Measurements from ENCODE around the gene GDI2.
"Not testable (repeated sequence)": the region's sequence is repeated elsewhere in the genome, so short reads cannot be mapped to it uniquely, and the experiment has no call there.

GDI2 gene

DNA sequence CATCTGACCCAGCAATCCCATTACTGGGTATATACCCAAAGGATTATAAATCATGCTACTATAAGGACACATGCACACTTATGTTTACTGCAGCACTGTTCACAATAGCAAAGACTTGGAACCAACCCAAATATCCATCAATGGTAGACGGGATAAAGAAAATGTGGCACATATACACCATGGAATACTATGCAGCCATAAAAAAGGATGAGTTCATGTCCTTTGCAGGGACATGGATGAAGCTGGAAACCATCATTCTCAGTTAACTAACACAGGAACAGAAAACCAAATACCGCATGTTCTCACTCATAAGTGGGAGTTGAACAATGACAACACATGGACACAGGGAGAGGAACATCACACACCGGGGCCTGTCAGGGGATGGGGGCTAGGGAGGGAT lies 35.5 kb downstream of the GDI2 start:
- DNase-seq, result not testable (repeated sequence)

DNA sequence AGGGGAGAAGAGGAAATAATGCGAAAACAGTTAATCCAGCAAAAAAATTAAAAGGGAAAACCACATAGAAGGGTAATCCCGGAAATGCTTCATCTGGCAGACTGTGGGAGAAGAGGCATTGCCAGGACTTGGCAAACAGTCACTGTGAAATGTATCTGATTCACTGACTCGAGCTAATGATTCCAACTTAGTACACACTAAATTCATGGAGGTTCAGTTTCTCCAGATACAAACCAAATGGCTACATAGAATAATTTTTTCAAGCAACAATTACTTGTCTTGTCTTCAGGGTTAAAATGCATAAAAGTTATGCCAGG lies 36.4 kb downstream of the GDI2 start:
- no peak for DNase-seq

DNA sequence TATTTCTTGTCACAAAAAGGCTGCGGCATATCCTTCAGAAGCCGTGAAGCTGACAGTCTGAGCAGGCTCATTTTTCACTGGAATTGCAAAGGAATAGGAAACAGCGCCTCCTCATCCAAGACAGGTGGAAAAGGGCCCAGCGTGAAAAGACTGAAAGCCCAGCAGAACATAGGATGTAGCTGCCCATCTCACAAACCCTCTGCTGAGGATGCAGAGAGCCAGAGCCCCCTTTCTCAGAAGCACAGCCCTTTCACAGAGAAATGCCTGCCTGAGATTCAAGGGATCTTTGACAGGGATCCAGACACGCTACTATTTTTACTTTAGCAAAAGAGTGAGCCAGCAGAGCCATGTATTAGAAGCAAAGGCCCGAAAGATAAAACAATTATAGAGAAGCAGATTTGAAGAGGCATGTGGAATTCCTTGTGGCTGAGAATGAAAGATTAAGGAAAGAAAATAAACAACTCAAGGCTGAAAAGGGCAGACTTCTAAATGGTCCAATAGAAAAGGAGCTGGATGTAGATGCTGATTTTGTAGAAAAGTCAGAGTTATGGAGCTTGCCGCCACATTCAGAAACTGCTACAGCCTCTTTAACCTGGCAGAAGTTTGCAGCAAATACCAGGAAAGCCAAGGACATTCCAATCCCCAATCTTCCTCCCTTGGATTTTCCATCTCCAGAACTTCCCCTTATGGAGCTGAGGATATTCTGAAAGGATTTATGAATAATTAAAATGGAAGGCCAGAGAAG lies 36.9 kb downstream of the GDI2 start:
- DNase-seq, result no peak

DNA sequence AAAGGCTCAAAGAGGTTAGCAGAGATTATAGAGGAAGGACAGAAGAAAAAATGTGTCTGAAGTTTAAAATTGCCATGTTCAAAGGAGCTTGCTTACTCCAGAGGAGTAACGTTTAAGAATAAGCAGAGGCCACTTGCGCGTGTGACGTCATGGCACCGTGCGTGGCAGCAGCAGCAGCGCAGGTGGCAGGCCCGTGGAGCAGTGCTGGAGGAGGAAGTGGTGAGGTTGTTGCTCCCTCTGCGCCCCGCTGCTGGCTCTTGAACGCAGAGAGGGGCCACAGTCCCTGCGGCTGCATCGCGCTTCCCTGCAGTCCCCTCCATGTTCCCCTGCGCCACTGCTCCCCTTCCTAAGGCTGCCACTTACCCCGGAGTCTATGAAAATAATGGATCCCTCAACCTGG lies 37.5 kb downstream of the GDI2 start:
- DNase-seq, result peak; percentile 75

DNA sequence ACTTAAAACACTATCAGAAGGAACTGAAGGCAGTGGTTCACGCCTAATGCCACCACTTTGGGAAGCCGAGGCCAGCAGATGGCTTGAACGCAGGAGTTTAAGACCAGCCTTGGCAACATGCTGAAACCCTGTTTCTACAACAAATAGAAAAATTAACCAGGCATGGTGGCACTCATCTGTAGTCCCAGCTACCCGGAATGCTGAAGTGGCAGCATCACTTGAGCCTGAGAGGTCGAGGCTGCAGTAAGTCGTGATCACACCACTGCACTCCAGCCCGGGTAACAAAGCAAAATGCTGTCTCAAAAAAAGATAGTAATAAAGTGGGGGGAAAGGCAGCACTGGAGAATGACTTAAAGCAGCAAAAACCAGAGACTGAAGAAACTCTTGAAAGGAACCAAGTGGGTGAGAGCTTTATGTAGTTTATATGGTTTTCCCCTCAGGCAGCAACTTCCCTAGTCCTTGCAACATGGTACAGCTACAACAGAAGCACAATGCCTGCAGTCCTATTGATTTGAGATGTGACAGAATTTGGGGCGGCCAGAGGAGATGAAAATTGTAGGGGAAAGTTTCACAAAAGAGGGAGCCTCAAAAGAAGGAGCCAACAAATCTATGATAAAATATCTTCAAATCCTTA lies 38.1 kb downstream of the GDI2 start:
- DNase-seq, result no peak

DNA sequence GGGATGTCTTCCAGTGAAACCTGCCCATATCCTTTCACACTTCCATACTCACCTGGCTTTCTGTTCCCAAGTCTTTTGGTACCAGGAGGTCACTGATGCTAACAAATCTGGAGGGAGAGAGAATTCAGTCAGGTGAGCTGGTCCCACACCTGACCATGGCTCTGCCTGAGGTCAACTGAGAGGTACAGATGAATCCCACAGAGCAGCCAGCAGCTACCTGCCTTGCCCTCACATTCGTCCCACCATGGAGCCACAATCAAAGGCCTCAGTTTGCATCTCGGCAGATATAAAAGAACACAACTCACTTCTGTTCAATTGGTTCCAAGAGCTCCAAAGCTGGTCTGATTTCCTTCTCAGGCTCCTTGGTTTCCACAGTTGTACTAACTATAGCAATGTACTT lies 47.0 kb downstream of the GDI2 start:
- DNase-seq, result no peak

DNA sequence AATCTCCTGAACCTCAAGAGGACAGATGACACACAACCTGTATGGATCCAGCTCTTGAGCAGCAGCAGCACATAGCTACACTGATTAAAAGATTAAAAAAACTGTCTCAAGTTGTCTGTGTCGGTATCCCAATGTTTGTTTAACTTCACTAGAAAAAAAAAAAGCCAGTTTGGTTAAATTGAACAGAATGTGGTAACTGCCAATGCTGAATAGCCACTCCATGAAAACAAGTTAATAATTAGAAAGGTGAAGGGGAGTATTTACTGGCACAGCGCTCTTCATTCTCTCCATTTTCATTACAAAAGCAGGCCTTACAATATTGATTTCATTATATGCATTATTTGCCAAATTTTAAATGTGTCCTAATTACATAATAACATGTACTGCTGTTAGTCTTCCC lies 47.6 kb downstream of the GDI2 start:
- DNase-seq, result no peak

DNA sequence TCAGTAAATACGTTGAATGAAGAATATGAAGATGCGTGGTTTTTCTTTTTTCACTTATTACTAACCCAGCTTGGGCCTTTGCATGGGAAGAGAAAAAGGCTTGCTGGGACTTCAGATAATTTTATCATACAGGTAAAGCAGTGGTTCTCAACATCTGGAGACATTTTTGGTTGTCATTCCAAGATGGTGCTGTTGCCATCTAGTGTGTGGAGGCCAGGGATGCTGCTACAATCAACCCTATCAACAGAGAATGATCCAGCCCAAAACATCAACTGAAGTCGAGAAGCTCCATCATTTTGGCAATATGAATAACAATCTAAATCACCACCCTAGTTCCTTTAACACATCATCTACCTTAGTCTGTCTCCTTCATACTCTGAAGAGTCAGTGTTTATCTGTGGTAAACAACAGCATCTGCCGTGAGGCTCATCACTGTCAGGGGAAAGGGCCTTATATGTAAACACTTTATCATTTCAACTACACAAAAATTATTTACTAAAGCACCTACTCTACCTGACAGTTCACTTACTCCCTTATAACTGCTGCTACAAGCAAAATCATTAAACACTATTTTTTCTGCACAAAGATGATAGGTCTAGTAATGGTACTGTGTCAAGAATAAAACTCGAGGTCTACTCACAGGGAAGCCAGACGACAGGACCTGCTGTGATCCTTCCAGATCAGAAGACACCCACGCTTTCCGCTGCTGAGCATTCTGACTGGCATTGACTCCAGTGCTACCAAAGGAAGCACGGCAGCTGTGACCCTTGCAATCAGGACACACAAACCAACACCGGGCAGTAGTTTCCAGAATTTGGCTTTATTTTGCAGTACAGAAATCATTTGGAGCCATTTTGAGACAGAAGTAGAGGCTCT lies 48.6 kb downstream of the GDI2 start:
- DNase-seq, result no peak

DNA sequence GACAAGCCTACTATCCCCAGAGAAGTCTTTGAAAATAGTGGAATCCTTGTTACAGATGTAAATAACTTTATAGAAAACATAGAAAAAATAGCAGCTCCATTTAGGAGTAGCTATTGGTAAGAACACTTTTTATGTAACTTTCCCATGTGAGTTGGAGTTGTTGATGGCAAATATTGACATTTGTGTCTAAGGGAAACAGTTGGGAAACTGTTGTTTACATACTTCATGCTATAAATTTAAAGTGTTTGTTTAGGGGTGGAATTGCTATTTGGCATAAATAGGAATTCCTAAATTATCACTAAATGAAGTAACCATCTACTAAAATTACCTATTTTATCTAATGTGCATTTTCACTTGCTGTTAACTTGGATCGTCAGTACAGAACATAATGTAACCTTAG lies 50.7 kb downstream of the GDI2 start:
- no peak for DNase-seq

DNA sequence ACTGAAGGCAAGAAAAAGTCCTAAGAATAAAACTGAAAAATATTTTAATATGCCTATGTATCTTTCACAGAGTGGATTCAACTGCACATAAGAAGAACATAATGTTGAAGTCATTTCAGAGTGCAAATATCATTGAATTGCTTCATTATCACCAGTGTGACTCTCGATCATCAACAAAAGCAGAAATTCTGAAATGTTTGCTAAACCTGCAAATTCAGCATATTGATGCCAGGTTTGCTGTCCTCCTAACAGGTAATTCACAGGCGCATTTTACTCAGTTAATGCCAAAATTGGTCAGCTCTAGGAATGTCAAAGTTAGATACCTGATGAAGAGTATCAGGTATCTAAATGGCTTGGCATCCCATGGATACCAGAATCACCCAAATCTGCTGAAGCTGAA lies 52.0 kb downstream of the GDI2 start:
- DNase-seq, result no peak

DNA sequence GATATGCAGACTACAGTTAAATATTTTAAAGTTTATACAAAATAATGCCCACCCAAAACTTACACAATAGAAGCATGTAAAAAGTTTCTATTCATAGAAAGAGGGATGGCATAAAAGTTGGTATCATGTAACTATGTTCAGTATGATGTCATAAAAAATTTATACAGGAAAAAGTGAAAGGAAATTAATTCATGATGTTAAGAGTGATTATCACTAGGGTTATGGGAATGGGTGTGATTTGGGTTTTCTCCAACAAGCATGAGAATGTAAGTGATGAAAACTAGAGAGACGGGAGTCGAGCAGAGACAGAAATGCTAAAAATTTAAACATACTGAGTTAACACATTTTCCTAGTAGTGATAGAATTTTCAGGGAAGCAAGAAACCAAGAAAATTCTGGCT lies 52.7 kb downstream of the GDI2 start:
- DNase-seq, result no peak

DNA sequence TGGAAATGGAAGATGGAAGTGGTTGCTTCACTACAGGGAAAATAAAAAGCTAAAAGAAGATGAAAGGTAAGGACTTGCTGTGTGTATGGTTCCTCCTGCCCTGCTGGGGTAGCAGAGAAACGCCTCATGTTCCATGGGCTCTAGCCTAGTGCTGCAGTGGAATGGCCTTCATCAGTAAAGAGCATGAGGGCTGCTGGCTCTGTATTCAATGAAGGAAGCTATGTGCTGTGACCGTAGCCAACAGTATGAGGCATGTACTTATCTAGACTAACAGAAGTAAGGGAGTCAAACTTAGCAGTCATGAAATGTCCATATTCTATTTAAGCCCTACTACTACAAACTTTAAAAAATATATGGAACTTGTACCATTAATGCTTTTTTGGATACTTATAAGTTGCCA lies 54.3 kb downstream of the GDI2 start:
- no peak for DNase-seq

DNA sequence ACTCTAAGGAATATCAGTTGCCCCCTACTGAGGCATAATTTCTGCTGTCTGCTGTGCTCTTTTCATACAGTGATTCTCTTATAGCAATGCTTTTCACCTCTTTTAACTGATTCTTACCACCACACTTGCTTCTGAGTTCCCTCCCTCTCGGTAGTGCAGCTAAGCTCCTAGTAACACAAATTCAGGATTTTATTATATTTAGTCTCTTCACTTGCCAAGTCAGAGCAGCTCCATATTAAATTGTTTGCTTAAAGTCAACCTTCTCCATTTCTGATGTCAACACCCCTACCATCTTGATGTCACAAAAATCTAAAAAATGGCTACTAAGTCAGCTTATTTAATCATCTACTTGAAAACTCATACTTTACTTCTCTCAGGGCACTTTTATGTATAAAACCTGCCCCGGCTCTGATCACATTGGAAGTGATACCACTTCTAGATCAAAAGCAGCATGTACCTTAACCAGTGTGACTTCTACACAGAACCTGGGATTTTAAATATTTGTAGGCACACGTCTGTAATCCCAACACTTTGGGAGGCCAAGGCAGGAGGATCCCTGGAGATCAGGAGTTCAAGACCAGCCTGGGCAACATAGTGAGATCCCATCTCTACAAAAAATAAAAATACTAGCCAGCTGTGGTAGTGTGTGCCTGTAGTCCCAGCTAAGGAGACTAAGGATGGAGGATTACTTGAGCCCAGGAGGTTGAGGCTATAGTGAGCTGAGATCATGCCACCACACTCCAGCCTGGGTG lies 55.3 kb downstream of the GDI2 start:
- DNase-seq, result no peak

DNA sequence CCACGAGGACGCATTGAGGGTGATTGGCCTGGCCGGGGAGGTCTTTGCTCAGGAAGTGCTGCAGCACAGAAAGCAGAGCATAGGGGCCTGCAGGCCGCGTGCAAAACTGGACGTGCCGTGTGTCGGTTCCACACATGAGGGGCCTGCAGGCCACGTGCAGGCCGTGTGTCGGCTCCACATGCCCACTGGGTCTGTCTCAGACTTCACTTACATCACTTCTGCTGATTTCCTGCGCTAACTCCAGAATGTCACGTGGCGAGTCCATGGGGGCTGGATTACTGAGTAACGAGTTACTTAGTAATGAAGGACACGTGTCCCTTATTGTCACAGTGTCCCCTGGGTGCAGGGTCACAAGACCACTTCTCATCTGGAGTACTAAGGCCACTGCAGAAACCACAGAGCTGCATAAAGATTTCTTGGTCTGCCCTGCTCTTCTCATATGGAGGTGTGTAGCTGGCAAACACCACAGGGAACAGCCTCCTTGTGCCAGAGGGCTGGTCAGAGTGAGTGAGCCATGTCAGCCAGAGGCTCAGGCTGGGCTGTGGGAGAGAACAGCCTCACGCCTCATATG lies 60.8 kb downstream of the GDI2 start:
- no peak for DNase-seq

DNA sequence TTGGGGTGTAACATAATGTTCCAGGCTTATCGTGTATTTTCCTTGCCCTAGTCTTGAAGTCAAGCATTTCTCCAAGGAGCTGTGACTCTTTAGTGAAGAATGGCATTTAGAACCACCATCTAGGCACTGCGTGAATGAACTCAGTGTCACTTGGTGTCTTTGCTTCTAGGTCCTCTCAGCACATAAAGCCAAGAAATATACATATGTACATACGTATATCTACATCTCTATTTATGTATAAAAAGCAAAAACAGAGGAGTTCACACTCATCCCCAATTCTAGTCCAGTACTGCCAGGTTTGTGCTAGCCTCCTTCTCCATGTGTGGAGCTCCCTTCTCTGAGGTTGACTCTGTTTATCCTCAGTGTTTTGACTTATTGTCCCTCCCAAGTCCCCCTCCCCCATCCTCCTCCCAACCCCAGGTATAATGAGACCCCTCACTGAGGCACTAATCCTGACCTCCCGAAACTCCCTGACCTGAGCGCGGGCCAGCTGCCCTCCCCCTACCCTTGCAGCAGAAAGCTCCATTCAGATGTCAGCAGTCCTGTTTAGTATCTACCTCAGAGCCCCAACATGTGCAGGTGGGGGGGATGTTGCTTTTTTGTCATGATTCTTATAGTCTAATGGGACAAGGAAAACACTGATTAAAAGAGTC lies 61.5 kb downstream of the GDI2 start:
- no peak for DNase-seq

DNA sequence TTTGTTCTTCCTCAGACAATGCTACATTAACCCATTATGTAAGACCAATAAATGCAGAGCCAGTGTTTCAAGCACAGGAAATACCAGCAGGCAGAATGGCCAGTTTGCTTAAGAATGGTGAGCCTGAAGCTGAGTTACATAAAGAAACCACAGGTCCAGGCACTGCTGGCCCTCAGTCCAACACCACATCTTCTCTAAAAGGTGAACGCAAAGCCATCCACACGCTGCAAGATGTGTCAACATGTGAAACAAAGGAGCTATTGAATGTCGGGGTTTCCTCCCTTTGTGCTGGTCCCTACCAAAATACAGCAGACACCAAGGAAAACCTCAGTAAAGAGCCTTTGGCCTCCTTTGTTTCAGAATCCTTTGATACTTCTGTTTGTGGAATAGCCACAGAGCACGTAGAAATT lies 64.8 kb downstream of the GDI2 start:
- DNase-seq, result no peak

DNA sequence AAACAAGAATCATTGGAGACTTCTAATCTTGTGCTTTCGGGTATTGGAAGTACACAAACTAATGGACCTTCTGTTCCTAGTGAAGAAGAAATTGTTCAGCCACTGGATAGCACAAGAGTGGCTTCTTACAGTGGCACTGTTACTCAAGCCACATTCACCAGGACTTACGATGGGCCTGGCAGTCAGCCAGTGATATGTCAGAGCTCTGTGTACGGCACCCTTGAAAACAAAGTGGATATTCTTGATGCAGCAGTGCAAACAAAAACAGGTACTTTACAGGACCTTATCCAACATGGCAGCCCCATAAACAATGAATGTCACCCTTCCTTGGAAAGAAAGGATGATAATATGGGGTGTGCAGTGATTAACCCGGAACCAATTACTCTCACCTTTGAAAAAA lies 67.0 kb downstream of the GDI2 start:
- no peak for DNase-seq

DNA sequence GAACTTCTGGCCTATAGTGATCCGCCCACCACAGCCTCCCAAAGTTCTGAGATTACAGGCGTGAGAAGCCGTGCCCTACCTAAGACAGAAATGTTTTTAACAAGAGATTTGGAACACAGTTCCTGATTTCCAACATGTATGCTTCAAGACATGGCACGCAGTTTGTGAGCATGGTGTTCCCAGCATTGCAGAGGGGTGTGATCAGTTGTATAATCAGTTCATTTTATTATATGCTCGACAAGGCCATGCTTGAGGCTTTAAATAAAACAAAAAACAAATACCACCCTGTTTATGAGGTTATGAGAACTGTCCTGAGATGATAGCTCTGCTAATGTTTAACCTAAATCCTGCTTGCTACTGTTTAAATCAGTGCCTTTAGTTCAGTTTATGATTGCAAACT lies 68.4 kb downstream of the GDI2 start:
- no peak for DNase-seq

DNA sequence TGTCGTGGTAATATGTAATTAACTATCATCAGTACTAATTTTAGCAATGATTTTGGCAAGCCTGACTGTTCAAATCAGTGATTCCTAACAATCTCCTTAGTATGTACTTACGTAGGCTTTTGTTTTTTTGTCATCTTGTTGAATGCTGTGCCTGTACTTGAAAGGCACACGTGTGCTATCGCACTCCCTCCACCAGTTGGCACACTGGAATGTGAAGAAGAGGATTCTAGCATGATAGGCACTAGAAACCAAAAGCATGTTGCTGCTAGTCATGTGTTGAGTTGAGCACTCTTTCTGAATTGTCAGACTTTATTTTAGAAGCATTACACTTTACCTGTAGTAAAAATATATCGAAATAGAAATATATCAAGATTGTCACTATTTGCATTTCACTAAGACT lies 69.5 kb downstream of the GDI2 start:
- DNase-seq, result no peak

DNA sequence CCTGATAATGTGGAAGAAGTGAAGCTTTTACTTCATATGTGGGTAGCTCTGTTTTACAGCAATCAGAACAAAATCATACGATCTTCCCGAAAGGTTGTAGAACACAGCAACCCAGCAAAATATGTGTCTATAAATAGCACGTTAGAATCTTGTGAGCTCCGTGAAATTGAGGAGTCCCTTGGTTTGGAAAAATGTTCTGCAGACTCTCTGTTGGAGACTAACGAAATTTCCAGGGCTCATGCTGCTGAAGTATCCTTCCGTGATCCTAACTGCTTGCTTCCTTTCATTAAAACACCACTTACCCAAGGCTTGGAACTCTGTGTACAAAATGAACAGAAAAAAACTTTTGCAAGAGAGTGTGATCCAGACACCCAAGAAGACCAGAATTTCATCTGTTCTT lies 71.1 kb downstream of the GDI2 start:
- no peak for DNase-seq

DNA sequence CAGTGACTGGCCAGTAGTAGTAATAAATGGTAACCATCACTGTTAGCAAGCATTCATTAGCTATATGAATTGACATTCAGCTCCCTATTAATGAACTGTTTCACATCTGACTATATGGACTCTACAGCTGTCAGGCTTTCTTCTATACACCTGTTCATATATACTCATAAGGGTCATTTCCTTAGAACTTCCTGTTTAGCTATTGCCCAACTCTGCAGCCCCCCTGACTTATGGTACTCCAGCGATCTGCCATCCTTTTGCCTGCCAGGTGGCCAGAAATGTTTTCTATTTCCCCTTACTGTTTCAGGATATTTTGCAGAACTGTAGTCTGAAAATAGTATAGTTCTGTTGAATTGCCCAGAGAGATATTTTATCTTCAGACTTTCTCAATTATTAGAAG lies 72.0 kb downstream of the GDI2 start:
- no peak for DNase-seq

DNA sequence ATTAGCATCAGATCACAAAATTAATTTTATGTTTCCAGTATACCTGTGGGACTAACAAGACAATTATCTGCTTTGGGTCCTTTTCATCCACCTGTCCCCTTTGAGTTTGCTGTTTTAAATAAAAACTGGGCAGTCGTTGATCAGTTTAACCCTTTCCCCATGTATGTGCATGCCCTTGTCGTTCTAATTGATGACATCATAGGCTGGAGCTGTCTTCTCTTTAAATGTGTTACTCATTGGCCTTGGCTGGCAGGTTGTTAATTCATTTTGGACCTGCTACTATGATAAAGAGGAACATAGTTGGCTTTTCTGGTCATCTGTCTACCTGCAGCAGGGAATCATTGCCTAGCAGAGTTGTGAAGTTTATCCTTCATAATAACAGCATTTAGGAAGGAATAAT lies 74.8 kb downstream of the GDI2 start:
- no peak for DNase-seq

DNA sequence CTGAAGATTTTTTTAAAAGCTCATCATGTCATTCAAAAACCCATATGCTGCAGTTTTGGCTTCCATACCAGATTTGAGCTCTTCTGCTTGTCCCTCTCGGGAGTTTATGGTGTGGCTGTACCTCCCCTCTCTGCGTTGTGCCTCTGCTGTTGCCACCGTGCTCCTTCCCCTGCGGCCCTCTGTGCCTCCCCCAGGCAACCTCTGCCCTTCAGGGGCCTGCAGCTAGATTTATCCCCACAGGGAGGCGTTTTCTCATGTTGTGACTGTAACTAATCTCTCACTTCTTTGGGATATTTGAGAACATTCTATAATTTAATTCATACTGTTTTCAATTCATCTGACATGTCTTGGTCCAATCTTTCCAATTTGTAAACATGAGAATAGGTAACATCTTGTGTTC lies 75.9 kb downstream of the GDI2 start:
- no peak for DNase-seq

All from activated naive CD4-positive, alpha-beta T cell treated with Interleukin-2 at 50 U/mL for 16 hours (primary cell).